Mesothelial cell of epicardium (in vitro differentiated cells): Measurements from ENCODE around the gene CXorf38. TPM values are rescaled to one million over a fixed set of nuclear protein-coding genes. Genes with fewer than 3 reads are reported as not detected.
A peak's percentile ranks its signal among the peaks of the same experiment; 100 is the strongest.

Experiments
- DNase-seq, 2 experiments: peaks; one replicate each; pipeline ENCODE4 v3.0.0; 2021; ENCODE audit warnings: low spot score in 2 of 2; ENCODE audit not compliant: unreplicated experiment in 2 of 2
- H3K27ac Mint-ChIP-seq: 2 replicates; pipeline ENCODE4 v1.8.0; 2021; ENCODE audit warnings: mixed read lengths
- H3K27me3 Mint-ChIP-seq: 2 replicates; pipeline ENCODE4 v1.8.0; 2021; ENCODE audit warnings: low read depth, mixed read lengths
- H3K36me3 Mint-ChIP-seq: 2 replicates; pipeline ENCODE4 v1.8.0; 2021; ENCODE audit warnings: mixed read lengths
- H3K4me1 Mint-ChIP-seq: 2 replicates; pipeline ENCODE4 v1.8.0; 2021; ENCODE audit warnings: mixed read lengths
- H3K4me3 Mint-ChIP-seq: 2 replicates; pipeline ENCODE4 v1.8.0; 2021; ENCODE audit warnings: mild to moderate bottlenecking, moderate library complexity, mixed read lengths
- H3K9me3 Mint-ChIP-seq: 2 replicates; pipeline ENCODE4 v1.8.0; 2021; ENCODE audit warnings: mixed read lengths
- total RNA-seq: library from RNA; stranded (reverse); gene quantifications from 3 replicates; pipeline ENCODE4 v1.2.1, GENCODE V29; 2021
- TF ChIP-seq, protein P1 (sequence below): fragments of 200-600 bp; sonication (generic); IDR thresholded peaks from one replicate; pipeline ENCODE4 v1.5.0; 2021; ENCODE audit warnings: antibody characterized with exemption; ENCODE audit not compliant: unreplicated experiment

CXorf38 gene
- total RNA-seq, 1 donor from 2014 or later = 10.2 TPM

GRCh38 chrX:40661489-40661888, 14.1 kb upstream of the CXorf38 start:
- Mint-ChIP-seq H3K27me3 (no peaks in the 10 kb centered on the region), H3K27ac (no peak overlapping the region), H3K4me1 (peaks cover 2% of the 10 kb centered on the region), H3K9me3 (peaks cover 9% of the 10 kb centered on the region), H3K4me3 (no peak overlapping the region), H3K36me3 (peaks cover 10% of the 10 kb centered on the region)
- DNase-seq = no peak
- TF ChIP-seq, protein P1, sequence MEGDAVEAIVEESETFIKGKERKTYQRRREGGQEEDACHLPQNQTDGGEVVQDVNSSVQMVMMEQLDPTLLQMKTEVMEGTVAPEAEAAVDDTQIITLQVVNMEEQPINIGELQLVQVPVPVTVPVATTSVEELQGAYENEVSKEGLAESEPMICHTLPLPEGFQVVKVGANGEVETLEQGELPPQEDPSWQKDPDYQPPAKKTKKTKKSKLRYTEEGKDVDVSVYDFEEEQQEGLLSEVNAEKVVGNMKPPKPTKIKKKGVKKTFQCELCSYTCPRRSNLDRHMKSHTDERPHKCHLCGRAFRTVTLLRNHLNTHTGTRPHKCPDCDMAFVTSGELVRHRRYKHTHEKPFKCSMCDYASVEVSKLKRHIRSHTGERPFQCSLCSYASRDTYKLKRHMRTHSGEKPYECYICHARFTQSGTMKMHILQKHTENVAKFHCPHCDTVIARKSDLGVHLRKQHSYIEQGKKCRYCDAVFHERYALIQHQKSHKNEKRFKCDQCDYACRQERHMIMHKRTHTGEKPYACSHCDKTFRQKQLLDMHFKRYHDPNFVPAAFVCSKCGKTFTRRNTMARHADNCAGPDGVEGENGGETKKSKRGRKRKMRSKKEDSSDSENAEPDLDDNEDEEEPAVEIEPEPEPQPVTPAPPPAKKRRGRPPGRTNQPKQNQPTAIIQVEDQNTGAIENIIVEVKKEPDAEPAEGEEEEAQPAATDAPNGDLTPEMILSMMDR = no peak

- Mint-ChIP-seq H3K36me3 (peaks cover 5% of the 10 kb centered on the region), H3K4me1 (peaks cover 2% of the 10 kb centered on the region), H3K4me3 (no peak overlapping the region), H3K27ac (no peak overlapping the region), H3K27me3 (no peaks in the 10 kb centered on the region), H3K9me3 (peaks cover 3% of the 10 kb centered on the region)
- TF ChIP-seq, protein P1 = no peak
- DNase-seq = no peak
Measured at GRCh38 chrX:40660381-40660780, 13.0 kb upstream of the CXorf38 start.

DNA sequence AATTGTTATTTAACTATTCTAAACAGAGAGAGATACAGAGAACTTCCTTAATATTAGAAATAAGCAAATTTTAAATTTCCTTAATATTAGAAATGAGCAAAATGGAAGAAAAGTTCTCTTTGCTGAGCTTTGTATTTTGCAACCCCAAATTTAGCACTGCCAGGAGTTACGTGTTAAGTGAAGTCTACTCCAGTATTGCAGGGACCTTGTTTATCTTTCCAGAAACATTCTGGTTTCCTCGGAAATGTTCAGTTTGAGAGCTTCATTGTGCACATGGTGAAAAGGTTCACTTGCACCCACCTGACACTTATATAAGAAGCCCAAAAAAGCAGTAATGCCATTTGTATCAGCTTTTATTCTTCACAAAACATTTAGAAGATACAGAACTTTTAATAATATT, 6.2 kb upstream of the CXorf38 start:
- H3K9me3 Mint-ChIP-seq = no peaks in the 10 kb centered on the region
- H3K4me1 Mint-ChIP-seq = no peaks in the 10 kb centered on the region
- TF ChIP-seq, protein P1 = no peak
- no peak overlapping the region for H3K27ac Mint-ChIP-seq
- no peaks in the 10 kb centered on the region for H3K36me3 Mint-ChIP-seq
- DNase-seq = no peak
- no peak overlapping the region for H3K4me3 Mint-ChIP-seq
- no peaks in the 10 kb centered on the region for H3K27me3 Mint-ChIP-seq

DNA sequence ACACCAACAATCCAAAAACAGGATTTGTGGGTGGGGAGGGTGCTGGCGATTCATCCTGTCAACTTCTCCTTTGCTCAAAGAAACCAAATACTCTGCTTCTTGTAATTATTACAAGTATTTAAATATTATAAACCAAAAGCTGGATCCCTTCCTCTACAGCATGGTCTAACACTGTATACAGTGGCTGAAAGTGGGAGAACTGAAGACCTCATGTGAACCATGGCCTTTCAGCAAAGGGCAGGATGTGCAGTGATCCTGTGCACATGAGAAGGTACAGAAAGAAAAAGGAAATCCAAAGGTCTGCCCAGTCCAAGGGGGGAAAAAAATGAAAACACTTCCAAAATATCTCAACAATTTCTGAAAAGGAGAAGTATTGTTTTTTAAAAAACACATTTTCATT, 5.3 kb upstream of the CXorf38 start:
- no peaks in the 10 kb centered on the region for H3K9me3 Mint-ChIP-seq
- H3K4me1 Mint-ChIP-seq = no peaks in the 10 kb centered on the region
- DNase-seq = no peak
- no peaks in the 10 kb centered on the region for H3K27me3 Mint-ChIP-seq
- TF ChIP-seq, protein P1 = no peak
- no peak overlapping the region for H3K4me3 Mint-ChIP-seq
- H3K36me3 Mint-ChIP-seq = no peaks in the 10 kb centered on the region
- H3K27ac Mint-ChIP-seq = no peak overlapping the region

DNA sequence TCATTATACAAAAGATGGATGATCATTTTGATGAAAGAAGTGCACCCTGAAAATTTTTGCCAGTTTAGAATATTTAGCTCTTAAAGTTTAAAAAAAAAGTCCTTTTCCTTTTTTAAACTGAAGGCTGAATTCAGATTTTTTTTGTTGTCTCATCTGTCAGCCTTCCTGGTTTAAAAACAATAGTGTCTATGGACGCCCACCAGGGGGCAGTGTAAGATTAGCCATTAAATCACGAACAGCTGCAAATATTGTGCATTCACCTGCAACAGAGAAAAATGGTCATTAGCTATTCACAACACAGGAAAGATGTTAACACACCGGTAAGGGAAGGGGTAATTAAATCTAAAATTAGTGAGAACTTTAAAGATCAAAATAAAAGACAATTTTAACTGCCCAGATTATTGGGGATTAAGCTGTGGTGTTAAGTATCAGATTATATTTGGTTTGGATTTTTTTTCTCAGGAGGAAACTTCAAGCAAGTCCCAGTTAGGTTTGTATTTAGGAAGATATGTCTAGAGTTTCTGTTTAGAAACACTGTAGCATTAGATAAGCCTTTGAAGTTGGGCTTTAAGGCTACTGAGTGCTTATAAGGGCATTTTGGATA, 4.4 kb upstream of the CXorf38 start:
- H3K9me3 Mint-ChIP-seq = no peaks in the 10 kb centered on the region
- no peak overlapping the region for H3K4me3 Mint-ChIP-seq
- peak; percentile 39 to 76 for DNase-seq
- no peaks in the 10 kb centered on the region for H3K27me3 Mint-ChIP-seq
- H3K36me3 Mint-ChIP-seq = no peaks in the 10 kb centered on the region
- H3K27ac Mint-ChIP-seq = no peak overlapping the region
- TF ChIP-seq, protein P1 = peak; percentile 93
- peaks cover 2% of the 10 kb centered on the region for H3K4me1 Mint-ChIP-seq
